ENCODE measurements around the gene PREPL.

PREPL gene

GRCh38 chr2:44271296-44271695 lies 90.0 kb downstream of the PREPL start:
- no peak overlapping the region for H3K4me3 ChIP-seq (ENCODE audit: low read depth, low read length)
- no peak for TF ChIP-seq CTCF (IDR thresholded peaks at IDR 0.05; ENCODE audit: low read depth, low read length)
- in situ Hi-C loops (cut with HindIII; ENCODE audit: low sequenced_read_pairs), result no loop called here
- no peak for DNase-seq (ENCODE audit: low read depth, low spot score)

GRCh38 chr2:44269831-44270230 lies 91.5 kb downstream of the PREPL start:
- TF ChIP-seq CTCF (IDR thresholded peaks at IDR 0.05; ENCODE audit: low read depth, low read length), result no peak
- H3K4me3 ChIP-seq (ENCODE audit: low read depth, low read length), result no peak overlapping the region
- in situ Hi-C loops (cut with HindIII; ENCODE audit: low sequenced_read_pairs), result no loop called here
- no peak for DNase-seq (ENCODE audit: low read depth, low spot score)

DNA sequence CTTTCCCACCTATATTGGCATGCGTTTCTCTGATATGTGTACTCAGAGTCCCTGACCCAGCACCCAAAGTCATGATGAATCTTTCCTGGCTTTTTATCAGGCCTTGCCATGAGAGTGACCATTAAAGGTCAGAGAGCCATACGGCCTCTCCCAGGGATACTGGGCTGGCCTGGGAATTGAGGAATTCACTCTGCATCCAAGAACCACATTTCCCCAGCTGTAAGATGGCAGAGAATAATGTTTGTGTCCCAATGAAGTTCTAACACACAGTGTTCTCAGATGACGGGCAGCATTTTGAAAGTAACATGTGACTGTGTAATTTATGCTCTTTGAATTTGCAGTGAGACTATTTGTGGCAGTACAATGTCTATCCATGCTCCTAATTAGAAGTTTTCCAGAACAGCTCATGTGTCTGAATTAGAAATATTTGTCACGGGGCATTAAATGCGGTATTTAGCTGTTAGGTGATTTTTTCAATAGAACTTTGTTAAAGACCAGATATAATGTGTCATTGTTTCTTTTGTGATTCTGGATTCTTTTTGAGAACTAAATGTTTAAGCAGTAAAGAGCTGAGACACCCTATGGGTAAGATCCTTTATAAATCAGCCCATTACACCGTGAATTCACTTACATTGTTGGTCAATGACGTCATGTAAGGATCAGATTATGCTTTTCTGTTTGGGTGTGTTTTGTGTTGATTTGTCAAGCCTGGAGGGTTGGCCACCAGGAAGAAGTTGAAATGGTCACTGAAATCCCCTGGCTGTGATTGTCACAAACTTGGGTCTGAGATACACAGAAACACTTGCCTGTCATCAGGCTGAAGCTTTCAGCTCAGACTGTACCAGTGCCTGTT lies 93.3 kb downstream of the PREPL start:
- no peak for TF ChIP-seq CTCF (IDR thresholded peaks at IDR 0.05; ENCODE audit: low read depth, low read length)
- DNase-seq (ENCODE audit: low read depth, low spot score), result peak; percentile 70
- in situ Hi-C loops (cut with HindIII; ENCODE audit: low sequenced_read_pairs), result no loop called here
- H3K4me3 ChIP-seq (ENCODE audit: low read depth, low read length), result no peak overlapping the region
